PC-3 (cell line): ENCODE measurements around the gene GKN1. TPM values are rescaled to one million over a fixed set of nuclear protein-coding genes. Genes with fewer than 3 reads are reported as not detected.

ENCODE experiments used
- ATAC-seq: fragments of 200-7000 bp; cut with Tn5 transposase; 2 replicates; pipeline ENCODE4 v1.9.1; 2020; ENCODE audit warnings: mild to moderate bottlenecking, moderate library complexity
- BruUV-seq: library from RNA; stranded (reverse); fragments of 400-500 nt; replicated peaks from 2 replicates; lab custom pipeline; 2021; lab: Mats Ljungman, UMichigan
- CTCF ChIA-PET: fragments of 300-600 bp; sonication (Branson Sonifier 250); formaldehyde crosslinking; loops from one replicate; lab custom pipeline; 2022; ENCODE audit warnings: antibody characterized with exemption; lab: Charles Lee
- POLR2A ChIA-PET: fragments of 300-600 bp; sonication (Branson Sonifier 250); formaldehyde crosslinking; loops from one replicate; lab custom pipeline; 2022; ENCODE audit warnings: antibody characterized with exemption; ENCODE audit not compliant: unreplicated experiment; lab: Charles Lee
- DNase-seq: peaks from one replicate; pipeline ENCODE4 v3.0.0-alpha.2; 2015
- H2AFZ ChIP-seq: fragments of 300-600 bp; sonication (generic); 2 replicates; pipeline ENCODE4 v1.6.0; 2016; ENCODE audit warnings: antibody characterized with exemption, low read length
- H3F3A ChIP-seq: fragments of 300-600 bp; sonication (generic); one replicate; pipeline ENCODE4 v1.6.0; 2017; ENCODE audit warnings: antibody characterized with exemption, low read length, control low read depth, mild to moderate bottlenecking; ENCODE audit not compliant: unreplicated experiment
- H3K27ac ChIP-seq: fragments of 300-600 bp; sonication (generic); 2 replicates; pipeline ENCODE4 v1.5.1; 2016; ENCODE audit warnings: mild to moderate bottlenecking, low read length
- H3K27me3 ChIP-seq: fragments of 300-600 bp; sonication (generic); 2 replicates; pipeline ENCODE4 v1.6.1; 2016; ENCODE audit warnings: low read length, mixed read lengths
- H3K36me3 ChIP-seq: fragments of 300-600 bp; sonication (generic); 2 replicates; pipeline ENCODE4 v1.6.1; 2016; ENCODE audit warnings: low read depth, mixed run types, low read length, mixed read lengths
- H3K4me1 ChIP-seq: fragments of 300-600 bp; sonication (generic); 2 replicates; pipeline ENCODE4 v1.5.1; 2016; ENCODE audit warnings: low read length; ENCODE audit not compliant: insufficient read depth
- H3K4me2 ChIP-seq: fragments of 300-600 bp; sonication (generic); 2 replicates; pipeline ENCODE4 v1.6.0; 2016; ENCODE audit warnings: low read length
- H3K4me3 ChIP-seq: fragments of 300-600 bp; sonication (generic); 2 replicates; pipeline ENCODE4 v1.5.1; 2016; ENCODE audit warnings: mild to moderate bottlenecking, low read length, mixed read lengths
- H3K79me2 ChIP-seq: fragments of 300-600 bp; sonication (generic); 2 replicates; pipeline ENCODE4 v1.6.1; 2017; ENCODE audit warnings: low read length, mixed read lengths
- H3K9ac ChIP-seq: fragments of 300-600 bp; sonication (generic); 2 replicates; pipeline ENCODE4 v1.6.0; 2016; ENCODE audit warnings: mild to moderate bottlenecking, low read length
- H3K9me2 ChIP-seq: fragments of 300-600 bp; sonication (generic); replicated peaks from 2 replicates; pipeline ENCODE4 v1.6.1; 2016; ENCODE audit warnings: mixed run types, low read length, mixed read lengths
- H3K9me3 ChIP-seq: fragments of 300-600 bp; sonication (generic); 2 replicates; pipeline ENCODE4 v1.6.1; 2016; ENCODE audit warnings: low read length, mixed read lengths
- H4K20me1 ChIP-seq: fragments of 300-600 bp; sonication (generic); 2 replicates; pipeline ENCODE4 v1.6.1; 2016; ENCODE audit warnings: low read length, mixed read lengths
- EZH2phosphoT487 ChIP-seq: fragments of 300-600 bp; sonication (generic); IDR thresholded peaks from 2 replicates; pipeline ENCODE4 v1.6.1; 2018; ENCODE audit warnings: mild to moderate bottlenecking, antibody characterized with exemption, low read length, borderline replicate concordance
- intact Hi-C: fragments of 100-400 bp; cut with micrococcal nuclease; formaldehyde crosslinking; loops from 2 replicates; pipeline ENCODE4 v1.9.0; 2023
- total RNA-seq: library from RNA; depleted of rRNA; stranded (reverse); fragments of >200 nt; gene quantifications from 2 replicates; pipeline ENCODE4 v1.2.3, GENCODE V29; 2014
- TF ChIP-seq, protein P1 (sequence below): fragments of 300-600 bp; sonication (generic); conservative IDR thresholded peaks from 2 replicates; pipeline ENCODE4 v1.5.1; 2017; ENCODE audit warnings: antibody characterized with exemption, low read depth, mild to moderate bottlenecking, low read length

The GKN1 gene
- total RNA-seq, 1 experiment from 2014 or later = not detected

DNA sequence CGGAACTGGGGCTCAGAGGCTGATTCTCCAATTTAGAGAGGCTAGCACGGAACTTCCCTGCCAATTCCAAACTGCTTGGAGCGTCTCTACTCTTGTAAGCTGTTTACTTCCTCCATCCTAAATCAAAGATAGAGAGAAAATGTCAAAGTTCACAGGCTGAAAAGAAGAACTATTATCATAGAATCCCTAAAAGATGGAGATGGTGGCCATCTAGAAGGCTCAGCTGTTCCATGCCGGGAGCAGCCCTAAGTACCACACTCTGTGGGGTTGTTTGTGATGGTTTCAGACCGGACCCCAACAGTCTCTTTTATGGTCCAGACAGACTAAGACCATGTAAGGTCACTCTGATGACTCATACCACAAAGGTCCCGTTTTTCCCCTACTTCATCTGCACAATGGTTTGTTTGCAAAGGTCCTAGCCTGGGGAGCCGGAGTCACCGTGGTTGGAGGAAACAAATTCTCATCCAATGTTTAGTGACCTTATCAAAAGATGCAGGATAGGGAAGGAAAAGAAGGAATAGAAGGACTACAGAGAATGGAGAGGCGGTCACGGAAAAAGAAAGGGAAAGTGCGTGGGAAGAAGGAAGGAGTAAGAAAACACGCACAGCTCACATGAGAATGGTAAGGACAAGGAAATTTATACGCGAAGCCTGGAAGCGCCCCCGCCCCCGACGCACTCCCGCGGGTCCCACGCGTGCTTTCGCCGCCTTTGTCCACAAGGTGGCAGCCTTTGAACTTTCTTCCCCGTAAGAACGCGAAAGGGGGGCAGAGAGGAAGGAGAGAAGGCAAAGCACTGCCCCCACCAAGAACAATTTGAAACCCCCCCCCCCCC lies 38.1 kb downstream of the GKN1 start:
- H3K9me2 ChIP-seq = no peaks in the 10 kb centered on the region
- DNase-seq = peak; percentile 68
- BruUV-seq = no TSS peak
- H3K36me3 ChIP-seq = no peaks in the 10 kb centered on the region
- peaks cover 8% of the 10 kb centered on the region; the same call in 1 of the 2 replicates for H3K4me1 ChIP-seq
- ChIA-PET POLR2A (interaction anchor here (0.7 kb wide), 1 partner anchor 438 kb away, joined by 3 read pairs; no protein-coding TSS in a partner anchor), CTCF (interaction anchor here (0.6 to 0.7 kb wide), 4 partner anchors 10 to 173 kb away, joined by 3 to 9 read pairs (median 6); no protein-coding TSS in a partner anchor)
- H3K27me3 ChIP-seq = no peaks in the 10 kb centered on the region
- peak; percentile 51 for ATAC-seq
- peak overlapping the region; percentile 11 for H3K27ac ChIP-seq
- no peaks in the 10 kb centered on the region for H3F3A ChIP-seq
- intact Hi-C loops = loop anchor here (1.0 to 10.0 kb wide), 3 partner anchors 69 to 295 kb away; no protein-coding TSS in a partner anchor
- peak overlapping the region; percentile 88 for H3K4me2 ChIP-seq
- TF ChIP-seq, protein P1, sequence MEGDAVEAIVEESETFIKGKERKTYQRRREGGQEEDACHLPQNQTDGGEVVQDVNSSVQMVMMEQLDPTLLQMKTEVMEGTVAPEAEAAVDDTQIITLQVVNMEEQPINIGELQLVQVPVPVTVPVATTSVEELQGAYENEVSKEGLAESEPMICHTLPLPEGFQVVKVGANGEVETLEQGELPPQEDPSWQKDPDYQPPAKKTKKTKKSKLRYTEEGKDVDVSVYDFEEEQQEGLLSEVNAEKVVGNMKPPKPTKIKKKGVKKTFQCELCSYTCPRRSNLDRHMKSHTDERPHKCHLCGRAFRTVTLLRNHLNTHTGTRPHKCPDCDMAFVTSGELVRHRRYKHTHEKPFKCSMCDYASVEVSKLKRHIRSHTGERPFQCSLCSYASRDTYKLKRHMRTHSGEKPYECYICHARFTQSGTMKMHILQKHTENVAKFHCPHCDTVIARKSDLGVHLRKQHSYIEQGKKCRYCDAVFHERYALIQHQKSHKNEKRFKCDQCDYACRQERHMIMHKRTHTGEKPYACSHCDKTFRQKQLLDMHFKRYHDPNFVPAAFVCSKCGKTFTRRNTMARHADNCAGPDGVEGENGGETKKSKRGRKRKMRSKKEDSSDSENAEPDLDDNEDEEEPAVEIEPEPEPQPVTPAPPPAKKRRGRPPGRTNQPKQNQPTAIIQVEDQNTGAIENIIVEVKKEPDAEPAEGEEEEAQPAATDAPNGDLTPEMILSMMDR = peak; percentile 72
- no peak for TF ChIP-seq EZH2phosphoT487
- peak overlapping the region; percentile 86 for H3K9ac ChIP-seq
- H3K9me3 ChIP-seq = no peaks in the 10 kb centered on the region
- H3K79me2 ChIP-seq = peaks cover 42% of the 10 kb centered on the region
- H3K4me3 ChIP-seq = peak overlapping the region; percentile 89
- no peaks in the 10 kb centered on the region for H4K20me1 ChIP-seq
- H2AFZ ChIP-seq = peak overlapping the region; percentile 89

DNA sequence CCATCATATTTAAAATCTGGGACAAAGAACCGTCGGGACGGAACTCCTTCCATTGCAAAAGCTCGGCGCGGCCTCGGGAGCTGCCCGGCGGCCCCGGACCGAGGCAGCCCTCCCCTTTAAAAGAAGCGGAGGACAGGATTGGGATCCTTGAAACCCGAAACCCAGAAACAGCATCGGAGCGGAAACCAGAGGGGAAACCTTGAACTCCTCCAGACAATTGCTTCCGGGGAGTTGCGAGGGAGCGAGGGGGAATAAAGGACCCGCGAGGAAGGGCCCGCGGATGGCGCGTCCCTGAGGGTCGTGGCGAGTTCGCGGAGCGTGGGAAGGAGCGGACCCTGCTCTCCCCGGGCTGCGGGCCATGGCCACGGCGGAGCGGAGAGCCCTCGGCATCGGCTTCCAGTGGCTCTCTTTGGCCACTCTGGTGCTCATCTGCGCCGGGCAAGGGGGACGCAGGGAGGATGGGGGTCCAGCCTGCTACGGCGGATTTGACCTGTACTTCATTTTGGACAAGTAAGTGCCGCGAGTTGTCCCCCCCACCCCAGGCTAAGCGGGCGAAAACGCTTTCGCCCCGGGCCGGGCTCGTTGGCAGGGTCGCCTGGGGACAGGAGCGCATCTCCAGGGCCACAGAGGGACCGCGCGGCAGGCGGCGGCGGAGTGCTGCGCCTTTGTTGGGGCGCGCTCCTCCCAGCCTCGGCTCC lies 38.9 kb downstream of the GKN1 start, which contains the start of gene ANTXR1:
TSS of gene ANTXR1 (plus strand) at position 38 of the 698 bp plus-strand sequence. CDS start at position 359, 321 bp downstream.
- DNase-seq = peak; percentile 80
- Histone ChIP-seq H3K27me3 (no peaks in the 10 kb centered on the region), H3K36me3 (no peaks in the 10 kb centered on the region), H4K20me1 (no peaks in the 10 kb centered on the region), H3K4me3 (peak within 1 kb of the TSS; percentile 89), H3K9me2 (no peaks in the 10 kb centered on the region), H2AFZ (peak within 1 kb of the TSS; percentile 89), H3F3A (no peaks in the 10 kb centered on the region), H3K79me2 (peaks cover 50% of the 10 kb centered on the region), H3K27ac (peak within 1 kb of the TSS; percentile 11), H3K4me2 (peak within 1 kb of the TSS; percentile 88), H3K4me1 (peaks cover 8% of the 10 kb centered on the region; the same call in 1 of the 2 replicates), H3K9ac (peak within 1 kb of the TSS; percentile 86), H3K9me3 (no peaks in the 10 kb centered on the region)
- TF ChIP-seq EZH2phosphoT487 = no peak
- TF ChIP-seq, protein P1 = 0 out of 2 replicates have a peak, but pooled peaks have one; percentile 5
- peak; percentile 83 for ATAC-seq
- ChIA-PET POLR2A (interaction anchor here (0.7 kb wide), 1 partner anchor 439 kb away, joined by 3 read pairs; no protein-coding TSS in a partner anchor), CTCF (interaction anchor here (0.6 to 0.7 kb wide), 5 partner anchors 9 to 172 kb away, joined by 3 to 9 read pairs (median 6); no protein-coding TSS in a partner anchor)
- intact Hi-C loops = loop anchor here (1.0 to 10.0 kb wide), 3 partner anchors 70 to 294 kb away; no protein-coding TSS in a partner anchor
- BruUV-seq = TSS peak; percentile 50
